ENCODE data around the gene RPS4Y1.

DNA sequence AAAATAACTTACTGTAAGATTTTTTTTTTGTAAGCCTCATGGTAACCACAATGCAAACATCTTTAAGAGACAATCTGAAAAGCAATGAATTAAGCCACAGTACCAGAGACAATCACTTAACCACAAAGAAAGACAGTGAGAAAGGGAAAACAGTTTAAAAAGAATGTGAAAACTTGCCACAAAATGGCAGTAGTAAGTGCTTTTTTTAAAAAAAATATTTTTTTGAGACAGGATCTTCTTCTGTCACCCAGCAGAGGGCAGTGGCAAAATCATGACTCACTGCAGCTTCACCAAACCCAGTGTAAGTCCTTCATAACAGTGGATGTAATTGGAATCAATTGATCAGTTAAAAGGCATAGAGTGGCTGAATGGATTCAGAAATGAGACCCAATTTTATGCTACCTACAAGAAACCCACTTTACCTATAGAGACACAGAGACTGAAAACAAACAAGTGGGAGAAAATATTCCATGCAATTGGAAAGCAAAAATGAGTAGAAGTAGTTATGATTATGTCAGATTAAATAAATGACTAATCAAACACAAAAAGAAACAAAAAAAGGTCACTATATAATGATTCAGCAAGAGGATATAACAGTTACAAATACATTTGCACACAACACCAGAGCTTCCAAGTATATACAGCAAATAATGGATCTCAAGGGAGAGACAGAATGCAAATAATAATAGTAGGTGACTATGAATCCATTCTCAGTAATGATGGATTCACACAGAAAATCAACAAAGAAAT is 71.8 kb downstream of the RPS4Y1 start:
- TF ChIP-seq, protein P1, sequence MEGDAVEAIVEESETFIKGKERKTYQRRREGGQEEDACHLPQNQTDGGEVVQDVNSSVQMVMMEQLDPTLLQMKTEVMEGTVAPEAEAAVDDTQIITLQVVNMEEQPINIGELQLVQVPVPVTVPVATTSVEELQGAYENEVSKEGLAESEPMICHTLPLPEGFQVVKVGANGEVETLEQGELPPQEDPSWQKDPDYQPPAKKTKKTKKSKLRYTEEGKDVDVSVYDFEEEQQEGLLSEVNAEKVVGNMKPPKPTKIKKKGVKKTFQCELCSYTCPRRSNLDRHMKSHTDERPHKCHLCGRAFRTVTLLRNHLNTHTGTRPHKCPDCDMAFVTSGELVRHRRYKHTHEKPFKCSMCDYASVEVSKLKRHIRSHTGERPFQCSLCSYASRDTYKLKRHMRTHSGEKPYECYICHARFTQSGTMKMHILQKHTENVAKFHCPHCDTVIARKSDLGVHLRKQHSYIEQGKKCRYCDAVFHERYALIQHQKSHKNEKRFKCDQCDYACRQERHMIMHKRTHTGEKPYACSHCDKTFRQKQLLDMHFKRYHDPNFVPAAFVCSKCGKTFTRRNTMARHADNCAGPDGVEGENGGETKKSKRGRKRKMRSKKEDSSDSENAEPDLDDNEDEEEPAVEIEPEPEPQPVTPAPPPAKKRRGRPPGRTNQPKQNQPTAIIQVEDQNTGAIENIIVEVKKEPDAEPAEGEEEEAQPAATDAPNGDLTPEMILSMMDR (IDR thresholded peaks at IDR 0.05): no peak
- TF ChIP-seq RFX5 (IDR thresholded peaks at IDR 0.05; ENCODE audit: low read length): no peak
- TF ChIP-seq, protein P2, sequence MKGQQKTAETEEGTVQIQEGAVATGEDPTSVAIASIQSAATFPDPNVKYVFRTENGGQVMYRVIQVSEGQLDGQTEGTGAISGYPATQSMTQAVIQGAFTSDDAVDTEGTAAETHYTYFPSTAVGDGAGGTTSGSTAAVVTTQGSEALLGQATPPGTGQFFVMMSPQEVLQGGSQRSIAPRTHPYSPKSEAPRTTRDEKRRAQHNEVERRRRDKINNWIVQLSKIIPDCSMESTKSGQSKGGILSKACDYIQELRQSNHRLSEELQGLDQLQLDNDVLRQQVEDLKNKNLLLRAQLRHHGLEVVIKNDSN (IDR thresholded peaks at IDR 0.05; ENCODE audit: borderline replicate concordance, low read depth): no peak
- TF ChIP-seq EP300 (IDR thresholded peaks at IDR 0.05; ENCODE audit: borderline replicate concordance in 1 of 2, low read depth in 1 of 2, low read length in 1 of 2): no peak
